Colon (tissue), 2 donors: ENCODE data around the gene CCL4.

ENCODE experiments used
- FAIRE-seq: peaks from 2 replicates; lab custom pipeline; 2012; peaks lifted over from hg19 to GRCh38; lab: Jason Lieb, UNC
- donor health status: control.
- donor health status: control.

Gene CCL4

GRCh38 chr17:36144981-36145729, 41.5 kb downstream of the CCL4 start:
- no peak for FAIRE-seq

GRCh38 chr17:36147601-36148000, 44.0 kb downstream of the CCL4 start:
- no peak for FAIRE-seq

GRCh38 chr17:36148559-36149295, 45.1 kb downstream of the CCL4 start:
- FAIRE-seq = no peak

GRCh38 chr17:36149296-36149820, 45.7 kb downstream of the CCL4 start:
- FAIRE-seq = no peak

- FAIRE-seq = no peak
Observed at GRCh38 chr17:36151891-36152638, 48.4 kb downstream of the CCL4 start.

GRCh38 chr17:36152639-36153120, 49.1 kb downstream of the CCL4 start:
- no peak for FAIRE-seq

- no peak for FAIRE-seq
Observed at GRCh38 chr17:36153895-36154610, 50.4 kb downstream of the CCL4 start.
